HFFc6 (cell line): ENCODE results near the gene PRSS50. TPM values are rescaled to one million over a fixed set of nuclear protein-coding genes. Genes with fewer than 3 reads are reported as not detected.

Source experiments
- DNase-seq: peaks from one replicate; pipeline ENCODE4 v3.0.0-alpha.2; 2018
- H3K27ac Mint-ChIP-seq: 2 replicates; pipeline ENCODE4 v1.8.0; 2020; ENCODE audit warnings: mild to moderate bottlenecking, mixed read lengths
- H3K27me3 Mint-ChIP-seq: 2 replicates; pipeline ENCODE4 v1.8.0; 2021; ENCODE audit warnings: mild to moderate bottlenecking, moderate library complexity, mixed read lengths; ENCODE audit not compliant: insufficient read depth
- H3K36me3 Mint-ChIP-seq: 2 replicates; pipeline ENCODE4 v1.8.0; 2021; ENCODE audit warnings: low read depth, mixed read lengths
- H3K4me1 Mint-ChIP-seq: 2 replicates; pipeline ENCODE4 v1.8.0; 2020; ENCODE audit warnings: low read depth, mixed read lengths
- H3K4me3 Mint-ChIP-seq: 2 replicates; pipeline ENCODE4 v1.8.0; 2020; ENCODE audit warnings: mild to moderate bottlenecking, moderate library complexity, mixed read lengths
- H3K9me3 Mint-ChIP-seq: 2 replicates; pipeline ENCODE4 v1.8.0; 2020; ENCODE audit warnings: mild to moderate bottlenecking, mixed read lengths
- CTCF ChIP-seq: fragments of 200-600 bp; sonication (generic); IDR thresholded peaks from 2 replicates; pipeline ENCODE4 v1.5.0; 2021; ENCODE audit warnings: antibody characterized with exemption, mild to moderate bottlenecking
- total RNA-seq, 6 experiments: library from RNA; stranded (reverse); fragmentation: NEBNext Ultra II Directional; extraction: Animal tissue kit (Norgen Biotek cat#: 25700); gene quantifications; 2 replicates in 1 of 6; 3 replicates in 5 of 6; pipeline ENCODE4 v1.2.3, GENCODE V29; 2021

The PRSS50 gene
- total RNA-seq, 6 experiments from 2014 or later: not detected

DNA sequence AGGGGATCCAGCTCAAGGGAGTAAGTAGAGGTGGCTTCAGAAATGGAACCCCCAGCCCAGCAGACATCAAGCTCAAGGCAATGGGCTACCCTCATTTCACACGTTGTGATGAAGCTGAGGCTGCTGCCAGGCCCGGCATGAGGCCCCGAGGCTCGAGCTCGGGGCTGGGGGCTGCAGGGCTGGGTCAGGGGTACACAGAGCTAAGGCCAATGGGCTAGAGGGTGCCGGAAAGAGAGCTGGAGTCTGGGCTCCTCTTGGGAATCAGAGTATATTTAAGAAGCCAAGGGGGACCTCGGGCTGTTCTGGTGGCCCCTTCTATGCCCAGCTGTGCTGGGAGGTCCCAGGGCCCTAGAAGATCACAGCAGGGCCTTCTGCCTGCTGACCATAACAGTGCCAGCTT is 7.4 kb downstream of the PRSS50 start:
- Mint-ChIP-seq H3K9me3 (no peaks in the 10 kb centered on the region), H3K36me3 (no peaks in the 10 kb centered on the region), H3K4me3 (no peak overlapping the region), H3K27ac (no peak overlapping the region), H3K27me3 (peaks cover 27% of the 10 kb centered on the region), H3K4me1 (peaks cover 11% of the 10 kb centered on the region)
- DNase-seq: no peak
- TF ChIP-seq CTCF: no peak

GRCh38 chr3:46709721-46710120 is 7.9 kb downstream of the PRSS50 start:
- TF ChIP-seq CTCF: no peak
- no peak overlapping the region for H3K4me3 Mint-ChIP-seq
- H3K9me3 Mint-ChIP-seq: no peaks in the 10 kb centered on the region
- no peaks in the 10 kb centered on the region for H3K36me3 Mint-ChIP-seq
- no peak overlapping the region for H3K27ac Mint-ChIP-seq
- no peak for DNase-seq
- peaks cover 23% of the 10 kb centered on the region for H3K27me3 Mint-ChIP-seq
- peaks cover 11% of the 10 kb centered on the region for H3K4me1 Mint-ChIP-seq

DNA sequence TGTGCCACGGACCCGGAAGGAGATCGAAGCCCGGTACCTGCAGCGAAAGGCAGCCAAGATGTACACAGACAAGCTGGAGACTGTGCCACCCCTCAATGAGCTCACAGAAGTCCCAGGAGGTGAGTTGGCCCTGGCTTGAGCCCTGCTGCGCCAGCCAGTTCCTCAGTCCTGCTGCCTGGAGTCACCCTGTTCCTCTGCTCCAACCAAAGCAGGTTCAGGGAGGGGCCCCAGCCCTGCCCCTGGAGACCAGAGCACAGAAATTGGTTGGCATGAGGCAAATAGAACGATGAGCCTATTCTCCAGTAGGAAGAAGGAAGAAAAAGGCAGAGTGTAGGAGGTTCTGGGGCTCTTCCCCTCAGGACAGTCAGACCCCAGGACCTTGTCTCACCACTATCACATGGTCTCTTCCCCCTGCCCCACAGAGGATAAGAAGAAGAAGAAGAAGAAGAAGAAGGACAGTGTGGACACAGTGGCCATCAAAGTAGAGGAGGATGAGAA is 8.5 kb downstream of the PRSS50 start:
- no peaks in the 10 kb centered on the region for H3K9me3 Mint-ChIP-seq
- H3K27ac Mint-ChIP-seq: no peak overlapping the region
- DNase-seq: no peak
- TF ChIP-seq CTCF: no peak
- H3K27me3 Mint-ChIP-seq: peaks cover 23% of the 10 kb centered on the region
- H3K4me1 Mint-ChIP-seq: peaks cover 11% of the 10 kb centered on the region
- no peaks in the 10 kb centered on the region for H3K36me3 Mint-ChIP-seq
- no peak overlapping the region for H3K4me3 Mint-ChIP-seq

- H3K4me1 Mint-ChIP-seq: peaks cover 11% of the 10 kb centered on the region
- no peak overlapping the region for H3K27ac Mint-ChIP-seq
- peaks cover 21% of the 10 kb centered on the region for H3K27me3 Mint-ChIP-seq
- H3K4me3 Mint-ChIP-seq: no peak overlapping the region
- no peaks in the 10 kb centered on the region for H3K36me3 Mint-ChIP-seq
- TF ChIP-seq CTCF: 0 out of 2 replicates have a peak, but pooled peaks have one; percentile 21
- DNase-seq: no peak
- H3K9me3 Mint-ChIP-seq: no peaks in the 10 kb centered on the region
Observed at GRCh38 chr3:46708401-46709156, 9.1 kb downstream of the PRSS50 start.

DNA sequence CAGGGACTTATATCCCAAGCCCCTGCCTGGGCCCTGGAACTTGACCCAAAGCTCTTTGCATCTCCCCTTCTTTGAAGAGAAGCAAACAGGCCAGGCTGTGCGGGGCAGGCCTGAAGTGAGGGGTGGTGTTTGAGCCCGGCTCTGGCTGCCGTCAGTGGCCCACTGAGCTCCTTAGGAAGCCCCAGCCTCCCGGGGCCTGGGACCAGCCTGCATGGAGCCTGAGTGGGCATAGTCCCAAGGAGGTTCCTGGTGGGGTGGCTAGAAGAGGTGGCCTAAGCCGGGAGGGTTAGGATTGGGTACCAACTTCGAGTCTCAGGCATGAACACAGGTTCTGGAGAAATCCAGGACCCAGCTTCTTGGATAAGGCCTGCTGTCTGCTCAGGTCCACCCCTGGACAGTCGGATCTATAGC is 10.1 kb downstream of the PRSS50 start:
- no peak for DNase-seq
- Mint-ChIP-seq H3K27ac (no peak overlapping the region), H3K36me3 (no peaks in the 10 kb centered on the region), H3K9me3 (no peaks in the 10 kb centered on the region), H3K4me3 (no peak overlapping the region), H3K27me3 (peaks cover 26% of the 10 kb centered on the region), H3K4me1 (peaks cover 11% of the 10 kb centered on the region)
- TF ChIP-seq CTCF: no peak
